HG02642 (cell line): ENCODE results near the gene ZNF74.

ENCODE experiments used
- ATAC-seq: cut with Tn5 transposase; IDR thresholded peaks from one replicate; pipeline ENCODE4 v1.9.1; 2021; ENCODE audit warnings: mild to moderate bottlenecking; ENCODE audit not compliant: unreplicated experiment, poor library complexity

ZNF74 gene

GRCh38 chr22:20430720-20431510, 37.0 kb downstream of the ZNF74 start:
- ATAC-seq, result no peak

- ATAC-seq, result no peak
These were observed 37.7 kb downstream of the ZNF74 start for GRCh38 chr22:20431511-20432192.

- no peak for ATAC-seq
These were observed 38.3 kb downstream of the ZNF74 start for GRCh38 chr22:20432244-20432686.

- no peak for ATAC-seq
These were observed 39.2 kb downstream of the ZNF74 start for GRCh38 chr22:20433191-20433590.

GRCh38 chr22:20433686-20434241, 39.8 kb downstream of the ZNF74 start:
- no peak for ATAC-seq

- ATAC-seq, result no peak
These were observed 40.4 kb downstream of the ZNF74 start for GRCh38 chr22:20434264-20434751.

GRCh38 chr22:20434773-20435172, 40.8 kb downstream of the ZNF74 start:
- ATAC-seq, result no peak

GRCh38 chr22:20435436-20436306, 41.7 kb downstream of the ZNF74 start:
- ATAC-seq, result no peak

- ATAC-seq, result no peak
These were observed 42.4 kb downstream of the ZNF74 start for GRCh38 chr22:20436307-20436767.

GRCh38 chr22:20436768-20437612, 43.0 kb downstream of the ZNF74 start:
- ATAC-seq, result no peak

- no peak for ATAC-seq
These were observed 43.9 kb downstream of the ZNF74 start, which contains the start of gene SCARF2 for GRCh38 chr22:20437613-20438426. SCARF2 (minus strand) TSS chr22:20437825; CDS start chr22:20437754, 71 bp downstream.

- no peak for ATAC-seq
These were observed 44.4 kb downstream of the ZNF74 start for GRCh38 chr22:20438427-20438677.

GRCh38 chr22:20438678-20439492, 44.9 kb downstream of the ZNF74 start:
- no peak for ATAC-seq

GRCh38 chr22:20439556-20439927, 45.6 kb downstream of the ZNF74 start:
- no peak for ATAC-seq

- no peak for ATAC-seq
These were observed 46.1 kb downstream of the ZNF74 start for GRCh38 chr22:20439928-20440575.

GRCh38 chr22:20440637-20441591, 47.0 kb downstream of the ZNF74 start:
- no peak for ATAC-seq
